ENCODE results near the gene MAP7. TPM values are rescaled to one million over a fixed set of nuclear protein-coding genes. Genes with fewer than 3 reads are reported as not detected.
"Not testable (repeated sequence)": the region's sequence is repeated elsewhere in the genome, so short reads cannot be mapped to it uniquely, and the experiment has no call there.

MAP7 gene
- polyA plus RNA-seq, 3 donors: 1.2 to 13.1 (median 3.5) TPM

DNA sequence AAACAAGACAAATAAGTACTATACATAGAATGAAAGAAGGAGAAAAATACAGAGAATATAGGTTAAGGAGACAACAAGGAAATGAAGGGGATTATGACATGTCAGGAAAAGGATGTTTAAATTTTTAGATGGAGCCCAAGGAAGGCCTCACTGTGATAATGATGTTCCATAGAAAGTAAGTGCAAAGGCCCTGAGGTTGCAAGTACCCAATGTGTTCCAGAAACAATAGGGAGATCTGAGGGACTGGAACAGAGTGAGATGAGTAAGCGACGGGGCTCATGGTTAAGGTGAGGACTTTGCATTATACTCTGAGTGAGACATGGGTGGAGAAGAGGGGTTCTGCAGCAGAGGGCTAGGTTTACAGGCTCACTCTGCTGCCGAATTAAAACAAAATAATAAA is 137.8 kb downstream of the MAP7 start:
- 93 to 97% (median 96%) methylated on average over 3 of the region's 3 CpGs for WGBS, 3 donors
- no peak overlapping the region for H3K27ac ChIP-seq (ENCODE audit: low read depth, low read length)

DNA sequence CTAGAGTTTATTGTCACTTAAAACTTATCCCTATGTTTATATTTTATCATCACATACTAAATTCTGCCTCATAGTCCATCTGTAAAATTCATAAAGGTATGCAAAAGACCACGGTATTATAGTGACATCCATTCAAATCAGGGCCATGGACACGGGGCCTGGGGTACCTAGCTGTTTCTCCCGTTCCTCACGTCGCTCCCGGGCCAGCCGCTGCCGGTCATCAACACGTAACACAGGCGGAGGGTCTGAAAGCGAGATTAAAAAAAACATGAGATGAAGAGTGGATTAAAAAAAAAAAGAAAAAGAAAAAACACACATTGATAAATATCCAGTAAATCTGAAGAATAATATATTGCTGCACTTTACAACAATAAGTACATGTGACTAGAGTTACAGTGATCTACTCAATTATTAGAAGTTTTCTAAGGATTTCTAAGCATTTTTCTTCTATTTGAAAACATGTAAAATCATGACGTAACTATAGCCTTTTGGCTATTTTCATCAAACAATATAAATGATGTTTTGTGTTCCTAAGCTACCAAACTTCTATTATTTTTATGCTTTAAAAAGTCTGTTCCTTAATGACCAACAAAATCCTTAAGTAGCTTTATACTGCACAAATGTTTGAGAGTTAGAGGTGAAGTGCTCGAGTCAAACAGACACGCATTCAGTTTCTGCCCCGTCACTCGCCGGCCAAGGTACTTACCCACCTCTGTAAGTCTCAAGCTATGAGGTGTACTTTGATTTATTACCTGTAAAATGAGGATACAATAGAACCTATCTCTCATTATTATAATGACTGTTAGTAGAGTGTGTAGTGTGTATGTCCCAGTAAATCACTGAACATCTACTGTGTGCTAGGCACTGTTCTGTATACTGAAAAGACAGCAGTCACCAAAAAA is 138.5 kb downstream of the MAP7 start:
- WGBS, 3 donors: 92 to 98% (median 92%) methylated on average over 17 of the region's 17 CpGs
- no peak overlapping the region for H3K27ac ChIP-seq (ENCODE audit: low read depth, low read length)

DNA sequence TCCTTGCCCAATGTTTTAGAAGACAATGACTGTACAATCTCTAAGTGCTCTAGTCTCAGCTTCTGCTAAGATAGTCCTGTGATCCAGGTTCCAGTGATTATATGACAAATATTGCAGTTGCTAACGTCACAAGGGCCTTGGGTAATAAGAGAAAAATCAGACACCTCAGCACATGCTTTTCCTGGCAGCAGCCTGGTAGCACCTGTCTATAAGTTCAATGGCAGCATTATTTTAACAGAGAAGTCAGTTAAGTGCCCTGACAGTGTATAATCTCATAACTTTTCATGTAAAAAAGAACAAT is 139.2 kb downstream of the MAP7 start:
- no peak overlapping the region for H3K27ac ChIP-seq (ENCODE audit: low read depth, low read length)
- 41 to 67% (median 52%) methylated on average over 1 of the region's 1 CpG for WGBS, 3 donors

DNA sequence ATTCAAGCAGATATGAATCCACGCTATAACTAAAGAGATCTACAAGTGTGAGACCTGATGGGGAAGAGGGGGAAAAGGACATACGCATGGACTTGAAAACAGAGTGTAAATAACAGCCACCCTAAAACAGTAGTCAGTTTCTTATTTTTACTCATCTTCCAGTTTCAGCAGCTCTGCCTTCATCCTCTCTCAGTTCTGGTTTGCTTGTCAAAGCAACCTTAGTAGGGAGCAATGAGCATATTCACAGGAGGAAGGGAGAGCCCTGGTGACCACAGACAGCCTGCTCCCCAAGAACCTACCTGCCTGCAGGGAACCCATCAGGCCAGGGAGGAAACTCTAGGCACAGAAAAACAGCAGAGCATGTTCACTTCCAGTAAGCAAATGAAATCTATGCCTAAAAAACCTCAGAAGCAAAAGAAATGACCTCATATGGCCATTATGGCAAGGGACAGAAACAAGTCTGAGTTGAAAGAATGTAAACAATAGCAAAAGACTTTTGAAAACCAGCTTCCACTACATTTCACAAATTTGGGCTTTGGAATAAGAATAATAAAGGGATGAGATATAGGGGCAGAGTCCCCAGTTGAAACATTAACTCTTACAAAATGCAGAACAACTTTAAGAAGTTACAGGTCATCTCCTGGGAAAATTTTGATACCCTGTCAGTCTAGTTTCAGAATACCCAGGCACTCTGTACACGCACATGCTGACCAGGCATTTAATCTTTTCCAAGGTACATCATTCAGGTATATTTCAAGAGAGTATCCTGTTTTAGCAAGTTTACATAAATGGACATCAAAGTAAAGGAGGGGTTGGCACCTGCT is 139.8 kb downstream of the MAP7 start:
- WGBS, 3 donors: 85 to 92% (median 89%) methylated on average over 3 of the region's 3 CpGs
- H3K27ac ChIP-seq (ENCODE audit: low read depth, low read length): no peak overlapping the region

DNA sequence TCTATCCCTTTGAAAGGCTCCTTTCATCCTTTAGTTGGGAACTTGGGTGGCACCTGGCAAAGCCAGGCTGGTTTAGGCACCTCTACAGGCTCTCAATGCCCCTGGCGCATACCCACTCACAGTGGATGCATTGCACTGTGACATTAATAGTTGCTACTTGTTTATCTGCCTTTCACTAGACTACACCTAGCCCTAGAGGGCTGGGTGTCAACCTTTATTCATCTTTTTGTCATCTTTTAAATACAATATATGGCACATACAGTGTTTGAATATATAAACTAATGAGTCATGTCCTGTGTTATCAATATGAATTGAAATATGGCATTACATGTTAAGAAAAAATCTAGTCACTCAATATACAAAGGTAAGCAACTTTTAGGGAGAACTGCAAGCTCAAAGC is 140.6 kb downstream of the MAP7 start:
- H3K27ac ChIP-seq (ENCODE audit: low read depth, low read length): no peak overlapping the region
- WGBS, 3 donors: 96 to 98% (median 97%) methylated on average over 1 of the region's 1 CpG

- 57 to 80% (median 63%) methylated on average over 4 of the region's 4 CpGs for WGBS, 3 donors
- H3K27ac ChIP-seq (ENCODE audit: low read depth, low read length): no peak overlapping the region
Measured at GRCh38 chr6:136408204-136408603, 142.0 kb downstream of the MAP7 start.

GRCh38 chr6:136405420-136406029 is 144.7 kb downstream of the MAP7 start:
- WGBS, 3 donors: 48 to 86% (median 51%) methylated on average over 3 of the region's 3 CpGs
- no peak overlapping the region for H3K27ac ChIP-seq (ENCODE audit: low read depth, low read length)

DNA sequence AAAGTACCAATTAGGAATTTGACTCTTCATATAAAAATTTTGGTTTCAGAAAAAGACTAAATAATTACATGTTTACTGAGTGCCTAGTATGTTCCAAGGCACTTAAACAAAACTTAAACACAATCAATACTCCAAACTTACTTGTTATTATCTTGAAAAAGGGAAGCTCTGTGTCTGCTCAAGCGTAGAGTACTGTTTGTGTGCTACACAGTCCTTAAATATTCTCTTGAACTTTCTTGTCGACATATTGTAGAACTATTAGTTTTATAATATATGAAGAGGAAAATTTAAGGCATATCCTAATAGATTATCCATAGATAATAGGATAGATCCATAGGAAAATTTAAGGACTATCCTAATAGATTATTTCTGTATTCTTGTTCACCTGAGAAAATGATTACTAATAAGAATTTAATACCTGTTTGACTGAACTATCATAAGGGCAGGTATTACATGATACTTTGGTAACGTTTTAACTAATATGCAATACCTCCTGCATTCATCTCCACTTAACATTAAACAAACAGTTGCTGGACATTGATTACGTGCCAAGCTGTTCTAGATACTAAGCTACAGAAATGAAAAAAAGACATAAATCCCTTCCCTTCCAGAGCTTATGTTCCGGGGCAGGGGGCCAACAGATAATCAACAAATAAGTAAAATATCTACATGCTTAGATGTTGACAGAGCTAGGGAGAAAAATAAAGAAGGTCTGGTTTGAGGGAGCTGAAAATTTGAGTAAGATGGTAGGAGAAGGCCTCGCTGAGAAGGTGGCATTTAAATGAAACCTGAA is 145.4 kb downstream of the MAP7 start:
- 56 to 80% (median 76%) methylated on average over 6 of the region's 6 CpGs for WGBS, 3 donors
- H3K27ac ChIP-seq (ENCODE audit: low read depth, low read length): no peak overlapping the region

GRCh38 chr6:136404007-136404406 is 146.2 kb downstream of the MAP7 start:
- H3K27ac ChIP-seq (ENCODE audit: low read depth, low read length): no peak overlapping the region
- WGBS, 3 donors: 71 to 77% (median 76%) methylated on average over 3 of the region's 3 CpGs

DNA sequence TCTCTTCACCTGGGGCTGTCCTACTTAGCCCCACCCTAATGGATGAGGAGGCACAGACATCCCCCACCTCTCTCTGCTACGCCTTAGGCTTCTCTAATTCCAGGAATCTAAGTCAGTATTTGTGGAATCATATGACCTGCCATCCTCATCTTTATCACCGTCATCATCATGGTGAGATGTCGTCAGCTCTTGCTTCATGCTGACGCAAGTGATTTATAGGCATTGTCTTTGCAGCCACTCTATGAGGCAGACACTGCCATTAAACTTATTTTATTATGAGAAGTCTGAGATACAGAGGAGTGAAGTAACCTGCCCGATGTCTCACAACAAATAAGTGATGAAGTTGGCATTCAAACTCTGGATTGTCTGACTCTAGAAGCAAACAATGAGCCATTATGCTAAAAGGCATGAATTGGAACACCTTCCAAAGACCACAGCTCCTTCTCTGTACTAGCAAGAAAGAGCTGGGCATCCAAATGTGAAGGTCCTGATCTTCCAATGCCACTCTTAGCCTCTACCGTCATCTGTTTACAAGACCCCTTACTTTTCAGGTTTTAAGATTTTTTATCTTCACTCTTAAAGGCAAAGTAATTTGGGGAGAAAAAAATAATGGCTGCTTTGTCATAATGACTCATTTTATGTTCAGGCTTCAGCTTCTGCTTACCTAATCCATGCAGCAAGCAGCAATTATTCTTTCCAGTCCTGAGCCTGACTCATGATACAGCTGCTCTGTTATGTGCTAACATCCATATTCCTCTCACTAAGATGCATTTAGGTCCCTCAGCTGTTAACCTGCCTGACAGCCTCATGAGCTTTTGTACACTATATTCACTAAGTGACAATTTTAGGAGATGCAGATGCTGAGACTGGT is 146.9 kb downstream of the MAP7 start:
- 63 to 84% (median 74%) methylated on average over 6 of the region's 6 CpGs for WGBS, 3 donors
- no peak overlapping the region for H3K27ac ChIP-seq (ENCODE audit: low read depth, low read length)

DNA sequence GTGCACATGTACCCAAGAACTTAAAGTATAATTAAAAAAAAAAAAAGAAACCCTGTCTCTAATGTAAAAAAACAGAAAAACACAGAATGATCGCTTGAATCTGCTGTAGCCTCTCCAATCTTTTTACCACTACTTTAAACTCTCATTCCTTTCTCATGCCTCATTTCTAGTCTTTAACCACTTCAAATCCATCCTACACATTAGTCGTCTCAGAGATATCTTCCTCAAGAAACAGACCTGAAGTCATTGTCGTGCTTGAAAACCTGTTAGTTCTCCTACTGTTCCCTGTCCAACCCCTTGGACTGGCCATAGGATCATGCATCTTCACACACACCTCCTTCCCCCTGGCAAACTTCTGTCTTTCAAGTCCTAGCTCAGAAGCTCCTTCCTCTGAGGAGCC is 148.5 kb downstream of the MAP7 start:
- WGBS, 3 donors: 90 to 93% (median 92%) methylated on average over 3 of the region's 3 CpGs
- H3K27ac ChIP-seq (ENCODE audit: low read depth, low read length): no peak overlapping the region

DNA sequence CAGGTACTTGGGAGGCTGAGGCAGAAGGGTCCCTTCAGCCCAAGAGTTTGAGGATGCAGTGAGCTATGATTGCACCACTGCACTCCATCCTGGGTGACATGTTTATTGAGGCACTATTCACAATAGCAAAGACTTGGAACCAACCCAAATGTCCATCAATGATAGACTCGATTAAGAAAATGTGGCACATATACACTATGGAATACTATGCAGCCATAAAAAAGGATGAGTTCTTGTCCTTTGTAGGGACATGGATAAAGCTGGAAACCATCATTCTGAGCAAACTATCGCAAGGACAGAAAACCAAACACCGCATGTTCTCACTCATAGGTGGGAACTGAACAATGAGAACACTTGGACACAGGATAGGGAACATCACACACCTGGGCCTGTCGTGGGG is 149.0 kb downstream of the MAP7 start:
- 94 to 97% (median 96%) methylated on average over 3 to 4 of the region's 4 CpGs for WGBS, 3 donors
- H3K27ac ChIP-seq (ENCODE audit: low read depth, low read length): not testable (repeated sequence)

DNA sequence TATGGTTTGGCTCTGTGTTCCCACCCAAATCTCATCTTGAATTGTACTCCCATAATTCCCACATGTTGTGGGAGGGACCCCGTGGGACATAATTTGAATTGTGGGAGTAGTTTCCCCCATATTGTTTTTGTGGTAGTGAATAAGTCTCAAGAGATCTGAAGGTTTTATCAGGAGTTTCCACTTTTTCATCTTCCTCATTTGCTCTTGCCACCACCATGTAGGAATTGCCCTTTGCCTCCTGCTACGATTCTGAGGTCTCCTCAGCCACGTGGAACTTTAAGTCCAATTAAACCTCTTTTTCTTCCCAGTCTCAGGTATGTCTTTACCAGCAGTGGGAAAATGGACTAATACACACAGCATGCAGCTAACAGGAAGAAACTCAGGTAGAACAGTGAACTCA is 151.8 kb downstream of the MAP7 start:
- 77 to 93% (median 89%) methylated on average over 3 of the region's 3 CpGs for WGBS, 3 donors

GRCh38 chr6:136396908-136397307 is 153.3 kb downstream of the MAP7 start:
- no peak overlapping the region for H3K27ac ChIP-seq (ENCODE audit: low read depth, low read length)
- 94 to 100% (median 96%) methylated on average over 1 of the region's 1 CpG for WGBS, 3 donors

More for the DNA sequence above, 151.8 kb downstream of the MAP7 start:
- no peak overlapping the region for H3K27ac ChIP-seq (ENCODE audit: low read depth, low read length)

DNA sequence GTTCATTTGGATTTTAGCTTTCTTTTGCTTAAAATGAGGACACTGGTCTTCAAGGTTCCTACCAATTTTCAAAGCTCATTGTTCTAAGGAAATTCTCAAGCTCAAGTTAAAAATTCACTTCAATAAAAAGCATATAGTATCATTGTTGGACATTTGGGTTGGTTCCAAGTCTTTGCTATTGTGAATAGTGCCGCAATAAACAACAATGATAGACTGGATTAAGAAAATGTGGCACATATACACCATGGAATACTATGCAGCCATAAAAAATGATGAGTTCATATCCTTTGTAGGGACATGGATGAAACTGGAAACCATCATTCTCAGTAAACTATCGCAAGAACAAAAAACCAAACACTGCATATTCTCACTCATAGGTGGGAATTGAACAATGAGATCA is 159.3 kb downstream of the MAP7 start:
- 79 to 93% (median 89%) methylated on average over 1 of the region's 2 CpGs for WGBS, 3 donors
- H3K27ac ChIP-seq (ENCODE audit: low read depth, low read length): not testable (repeated sequence)

- no peak overlapping the region for H3K27ac ChIP-seq (ENCODE audit: low read depth, low read length)
- 95% methylated on average over 4 of the region's 4 CpGs for WGBS, 3 donors
Measured at GRCh38 chr6:136387316-136387715, 162.9 kb downstream of the MAP7 start.

GRCh38 chr6:136383268-136383937 is 166.8 kb downstream of the MAP7 start:
- H3K27ac ChIP-seq (ENCODE audit: low read depth, low read length): no peak overlapping the region
- 60 to 77% (median 62%) methylated on average over 9 of the region's 9 CpGs for WGBS, 3 donors

Measured in adipose tissue (tissue), 3 donors.